ENCODE measurements around the gene IL20RB. TPM values are rescaled to one million over a fixed set of nuclear protein-coding genes. Genes with fewer than 3 reads are reported as not detected.
A peak's percentile ranks its signal among the peaks of the same experiment; 100 is the strongest.

Gene IL20RB
- total and polyA plus RNA-seq, 2 of the 4 experiments (the other 2 are of a cell fraction): 0.72 to 0.97 TPM

DNA sequence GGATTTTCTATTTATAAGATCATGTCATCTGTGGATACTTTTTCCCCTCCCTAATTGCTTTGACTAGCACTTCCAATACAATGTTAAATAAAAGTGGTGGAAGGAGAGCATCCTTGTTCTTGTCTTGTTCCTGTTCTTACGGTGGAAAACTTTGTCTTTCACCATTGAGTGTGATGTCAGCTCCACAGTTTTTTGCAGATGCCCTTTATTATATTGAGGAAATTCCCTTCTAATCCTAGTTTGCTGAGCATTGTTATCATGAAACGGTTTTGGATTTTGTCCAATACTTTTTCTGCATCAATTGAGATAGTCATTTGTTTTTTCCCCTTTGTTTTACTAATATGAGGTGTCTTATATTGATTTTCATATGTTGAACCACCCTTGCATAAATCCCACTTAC, 19.9 kb upstream of the IL20RB start:
- no peak overlapping the region for H3K14ac ChIP-seq (replicated peaks; ENCODE audit: low read depth, low read length)
- H2BK15ac ChIP-seq (ENCODE audit: low read depth, low read length): no peak overlapping the region
- WGBS, 2 experiments (ENCODE audit: extremely low coverage in 2 of 2, insufficient read length in 1 of 2): no CpG with 5 or more reads among the region's 2 CpGs
- no peak overlapping the region for H4K5ac ChIP-seq (ENCODE audit: low read depth, low read length)
- in situ Hi-C loops (cut with MboI; ENCODE audit: low sequenced_read_pairs) (no loop called here), dilution Hi-C loops (cut with HindIII; ENCODE audit: low sequenced_read_pairs, unreplicated experiment) (no loop called here), intact Hi-C loops (cut with micrococcal nuclease) (no loop called here)
- no peak overlapping the region for H3K4me2 ChIP-seq (ENCODE audit: low read depth, low read length)
- H2AK5ac ChIP-seq (ENCODE audit: low read depth, low read length): no peak overlapping the region
- peaks cover 2% of the 10 kb centered on the region; the same call in 1 of the 2 replicates for H3K9me1 ChIP-seq (ENCODE audit: insufficient read depth, low read length)
- no peak overlapping the region for H3K27ac ChIP-seq (ENCODE audit: insufficient read depth, low read length)
- peaks cover 9% of the 10 kb centered on the region for H4K20me1 ChIP-seq (ENCODE audit: insufficient read depth, low read length)
- ATAC-seq (ENCODE audit: low read depth) (no peak), DNase-seq (no peak)
- no peak overlapping the region for H3K4ac ChIP-seq (ENCODE audit: low read depth, low read length)
- H3K23ac ChIP-seq (ENCODE audit: low read depth, low read length): no peak overlapping the region
- ChIA-PET POLR2A (ENCODE audit: unreplicated experiment) (no interaction called here), CTCF (interaction anchor here (1.2 kb wide), 1 partner anchor 26 kb away, joined by 6 read pairs; no protein-coding TSS in a partner anchor)
- peak overlapping the region; percentile 8 for H2BK5ac ChIP-seq (ENCODE audit: low read depth, low read length, poor library complexity, severe bottlenecking)
- H4K8ac ChIP-seq (ENCODE audit: low read depth in 2 of 2, low read length in 2 of 2): no peak overlapping the region
- H2AK9ac ChIP-seq (replicated peaks; ENCODE audit: low read depth, low read length, poor library complexity): no peak overlapping the region
- no peak overlapping the region for H3K9ac ChIP-seq (ENCODE audit: low read depth, low read length)
- no peak overlapping the region for H3K56ac ChIP-seq (ENCODE audit: extremely low read depth, insufficient read depth, low read length)
- no peak overlapping the region for H2BK20ac ChIP-seq (ENCODE audit: low read depth, low read length)
- no peak overlapping the region for H2AFZ ChIP-seq (replicated peaks; ENCODE audit: low read length, poor library complexity)
- no peaks in the 10 kb centered on the region for H3K9me3 ChIP-seq (ENCODE audit: control insufficient read depth, insufficient read depth, low read length)
- no peak overlapping the region for H3K18ac ChIP-seq (ENCODE audit: low read depth, low read length)
- peaks cover 19 to 61% of the 10 kb centered on the region in 2 experiments for H3K79me1 ChIP-seq (ENCODE audit: low read depth in 1 of 2, low read length in 2 of 2)
- peaks cover 1% of the 10 kb centered on the region for H3K4me1 ChIP-seq (ENCODE audit: control insufficient read depth, insufficient read depth, low read length)
- H3K4me3 ChIP-seq (ENCODE audit: insufficient read depth, low read depth, low read length): no peak overlapping the region
- no peak for TF ChIP-seq CHD1 (IDR thresholded peaks at IDR 0.05; ENCODE audit: low read depth, low read length)
- TF ChIP-seq, protein P1, sequence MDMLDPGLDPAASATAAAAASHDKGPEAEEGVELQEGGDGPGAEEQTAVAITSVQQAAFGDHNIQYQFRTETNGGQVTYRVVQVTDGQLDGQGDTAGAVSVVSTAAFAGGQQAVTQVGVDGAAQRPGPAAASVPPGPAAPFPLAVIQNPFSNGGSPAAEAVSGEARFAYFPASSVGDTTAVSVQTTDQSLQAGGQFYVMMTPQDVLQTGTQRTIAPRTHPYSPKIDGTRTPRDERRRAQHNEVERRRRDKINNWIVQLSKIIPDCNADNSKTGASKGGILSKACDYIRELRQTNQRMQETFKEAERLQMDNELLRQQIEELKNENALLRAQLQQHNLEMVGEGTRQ (IDR thresholded peaks at IDR 0.05; ENCODE audit: low read depth, low read length): no peak
- no peak for TF ChIP-seq RAD21 (IDR thresholded peaks at IDR 0.05; ENCODE audit: low read length)
- TF ChIP-seq NFE2L2 (IDR thresholded peaks at IDR 0.05; ENCODE audit: low read depth, low read length): no peak
- TF ChIP-seq, protein P2, sequence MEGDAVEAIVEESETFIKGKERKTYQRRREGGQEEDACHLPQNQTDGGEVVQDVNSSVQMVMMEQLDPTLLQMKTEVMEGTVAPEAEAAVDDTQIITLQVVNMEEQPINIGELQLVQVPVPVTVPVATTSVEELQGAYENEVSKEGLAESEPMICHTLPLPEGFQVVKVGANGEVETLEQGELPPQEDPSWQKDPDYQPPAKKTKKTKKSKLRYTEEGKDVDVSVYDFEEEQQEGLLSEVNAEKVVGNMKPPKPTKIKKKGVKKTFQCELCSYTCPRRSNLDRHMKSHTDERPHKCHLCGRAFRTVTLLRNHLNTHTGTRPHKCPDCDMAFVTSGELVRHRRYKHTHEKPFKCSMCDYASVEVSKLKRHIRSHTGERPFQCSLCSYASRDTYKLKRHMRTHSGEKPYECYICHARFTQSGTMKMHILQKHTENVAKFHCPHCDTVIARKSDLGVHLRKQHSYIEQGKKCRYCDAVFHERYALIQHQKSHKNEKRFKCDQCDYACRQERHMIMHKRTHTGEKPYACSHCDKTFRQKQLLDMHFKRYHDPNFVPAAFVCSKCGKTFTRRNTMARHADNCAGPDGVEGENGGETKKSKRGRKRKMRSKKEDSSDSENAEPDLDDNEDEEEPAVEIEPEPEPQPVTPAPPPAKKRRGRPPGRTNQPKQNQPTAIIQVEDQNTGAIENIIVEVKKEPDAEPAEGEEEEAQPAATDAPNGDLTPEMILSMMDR (conservative IDR thresholded peaks at IDR 0.05; ENCODE audit: low read depth, low read length): no peak
- TF ChIP-seq, protein P3, sequence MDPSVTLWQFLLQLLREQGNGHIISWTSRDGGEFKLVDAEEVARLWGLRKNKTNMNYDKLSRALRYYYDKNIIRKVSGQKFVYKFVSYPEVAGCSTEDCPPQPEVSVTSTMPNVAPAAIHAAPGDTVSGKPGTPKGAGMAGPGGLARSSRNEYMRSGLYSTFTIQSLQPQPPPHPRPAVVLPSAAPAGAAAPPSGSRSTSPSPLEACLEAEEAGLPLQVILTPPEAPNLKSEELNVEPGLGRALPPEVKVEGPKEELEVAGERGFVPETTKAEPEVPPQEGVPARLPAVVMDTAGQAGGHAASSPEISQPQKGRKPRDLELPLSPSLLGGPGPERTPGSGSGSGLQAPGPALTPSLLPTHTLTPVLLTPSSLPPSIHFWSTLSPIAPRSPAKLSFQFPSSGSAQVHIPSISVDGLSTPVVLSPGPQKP (IDR thresholded peaks at IDR 0.05; ENCODE audit: borderline replicate concordance, low read depth, low read length): no peak
- H4K91ac ChIP-seq (ENCODE audit: insufficient read depth, low read depth, low read length): no peak overlapping the region
- H3K27me3 ChIP-seq (ENCODE audit: control insufficient read depth, insufficient read depth, low read length): no peaks in the 10 kb centered on the region
- H2BK120ac ChIP-seq (ENCODE audit: low read depth, low read length): no peak overlapping the region
- no TSS peak for BruUV-seq (replicated peaks)
- H3K36me3 ChIP-seq (ENCODE audit: control insufficient read depth, insufficient read depth, low read length): peaks cover 1% of the 10 kb centered on the region; the same call in 1 of the 2 replicates

Data from IMR-90 (cell line).